ENCODE measurements around the gene KIF25. TPM values are rescaled to one million over a fixed set of nuclear protein-coding genes. Genes with fewer than 3 reads are reported as not detected.

The KIF25 gene
- total RNA-seq, 4 donors from 2014 or later = 0.28 TPM; not detected in 3

DNA sequence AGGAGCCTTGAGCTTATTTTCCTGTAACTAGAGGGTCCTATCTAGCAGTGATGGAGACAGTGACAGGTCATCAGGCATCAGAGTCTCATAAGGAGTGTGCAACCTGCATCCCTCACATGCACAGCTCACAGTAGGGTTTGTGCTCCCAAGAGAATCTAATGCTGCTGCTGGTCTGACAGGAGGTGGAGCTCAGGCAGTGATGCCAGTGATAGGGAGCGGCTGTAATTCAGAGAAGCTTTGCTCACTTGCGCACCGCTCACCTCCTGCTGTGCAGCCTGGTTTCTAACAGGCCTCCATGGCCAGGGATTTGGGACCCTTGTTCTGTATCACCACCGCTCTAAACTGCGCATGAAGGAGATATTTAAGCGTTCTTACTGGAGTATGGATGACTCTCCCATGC is 5.3 kb downstream of the KIF25 start:
- intact Hi-C loops (cut with DNase I; ENCODE audit: low total_unique reads) = no loop called here
- no peaks in the 10 kb centered on the region for H3K4me1 ChIP-seq
- no peak for DNase-seq
- H3K27ac ChIP-seq = no peak overlapping the region
- TF ChIP-seq POLR2A (IDR thresholded peaks at IDR 0.05) = no peak
- TF ChIP-seq, protein P1, sequence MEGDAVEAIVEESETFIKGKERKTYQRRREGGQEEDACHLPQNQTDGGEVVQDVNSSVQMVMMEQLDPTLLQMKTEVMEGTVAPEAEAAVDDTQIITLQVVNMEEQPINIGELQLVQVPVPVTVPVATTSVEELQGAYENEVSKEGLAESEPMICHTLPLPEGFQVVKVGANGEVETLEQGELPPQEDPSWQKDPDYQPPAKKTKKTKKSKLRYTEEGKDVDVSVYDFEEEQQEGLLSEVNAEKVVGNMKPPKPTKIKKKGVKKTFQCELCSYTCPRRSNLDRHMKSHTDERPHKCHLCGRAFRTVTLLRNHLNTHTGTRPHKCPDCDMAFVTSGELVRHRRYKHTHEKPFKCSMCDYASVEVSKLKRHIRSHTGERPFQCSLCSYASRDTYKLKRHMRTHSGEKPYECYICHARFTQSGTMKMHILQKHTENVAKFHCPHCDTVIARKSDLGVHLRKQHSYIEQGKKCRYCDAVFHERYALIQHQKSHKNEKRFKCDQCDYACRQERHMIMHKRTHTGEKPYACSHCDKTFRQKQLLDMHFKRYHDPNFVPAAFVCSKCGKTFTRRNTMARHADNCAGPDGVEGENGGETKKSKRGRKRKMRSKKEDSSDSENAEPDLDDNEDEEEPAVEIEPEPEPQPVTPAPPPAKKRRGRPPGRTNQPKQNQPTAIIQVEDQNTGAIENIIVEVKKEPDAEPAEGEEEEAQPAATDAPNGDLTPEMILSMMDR (IDR thresholded peaks at IDR 0.05) = no peak
- no peaks in the 10 kb centered on the region for H3K27me3 ChIP-seq
- no peak overlapping the region for H3K4me3 ChIP-seq
- no peaks in the 10 kb centered on the region for H3K36me3 ChIP-seq
- no peaks in the 10 kb centered on the region for H3K9me3 ChIP-seq

DNA sequence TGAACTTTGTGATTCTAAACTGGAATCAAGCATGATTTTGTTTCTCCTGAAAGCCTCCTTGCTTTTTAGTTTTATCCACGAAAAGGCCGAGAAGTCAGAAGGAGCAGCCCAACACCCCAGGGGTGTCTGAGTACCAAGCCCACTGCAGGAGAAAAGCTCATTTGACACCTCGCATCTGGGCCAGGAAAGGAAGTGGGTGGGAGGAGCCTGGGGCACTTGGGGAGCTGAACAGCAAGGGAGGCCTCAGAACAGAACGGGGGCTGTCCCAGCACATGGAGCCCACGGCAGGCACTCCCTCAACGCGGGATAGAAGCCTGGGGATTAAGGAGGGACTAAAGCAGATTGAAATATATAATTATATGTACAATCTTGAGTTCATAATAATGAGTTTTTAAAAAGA is 6.6 kb downstream of the KIF25 start:
- Histone ChIP-seq H3K9me3 (no peaks in the 10 kb centered on the region), H3K36me3 (no peaks in the 10 kb centered on the region), H3K4me3 (no peak overlapping the region), H3K4me1 (no peaks in the 10 kb centered on the region), H3K27me3 (no peaks in the 10 kb centered on the region), H3K27ac (no peak overlapping the region)
- intact Hi-C loops (cut with DNase I; ENCODE audit: low total_unique reads) = no loop called here
- DNase-seq = no peak
- no peak for TF ChIP-seq POLR2A (IDR thresholded peaks at IDR 0.05)
- TF ChIP-seq, protein P1 (IDR thresholded peaks at IDR 0.05) = no peak

DNA sequence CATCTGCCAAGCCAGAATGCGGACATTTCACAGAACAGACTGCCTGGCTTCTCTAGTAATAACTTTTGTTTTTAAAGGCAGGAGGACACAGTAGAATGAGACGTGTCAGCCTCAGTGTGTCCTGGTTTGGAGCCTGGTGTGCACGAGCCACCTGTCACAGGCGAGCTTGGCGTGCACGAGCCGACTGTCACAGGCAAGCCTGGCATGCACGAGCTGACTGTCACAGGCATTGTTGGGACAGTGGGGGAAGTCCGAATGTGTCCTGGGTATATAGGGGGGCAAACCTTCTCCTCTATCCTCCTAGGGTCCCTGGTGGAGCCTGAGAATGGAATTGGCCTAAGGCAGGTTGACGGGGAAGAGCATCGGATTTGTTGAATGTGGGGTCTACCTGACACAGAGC is 7.5 kb downstream of the KIF25 start:
- intact Hi-C loops (cut with DNase I; ENCODE audit: low total_unique reads) = no loop called here
- no peaks in the 10 kb centered on the region for H3K9me3 ChIP-seq
- H3K4me1 ChIP-seq = no peaks in the 10 kb centered on the region
- H3K4me3 ChIP-seq = no peak overlapping the region
- TF ChIP-seq POLR2A (IDR thresholded peaks at IDR 0.05) = no peak
- TF ChIP-seq, protein P1 (IDR thresholded peaks at IDR 0.05) = no peak
- DNase-seq = no peak
- H3K27me3 ChIP-seq = no peaks in the 10 kb centered on the region
- H3K27ac ChIP-seq = no peak overlapping the region
- H3K36me3 ChIP-seq = no peaks in the 10 kb centered on the region

DNA sequence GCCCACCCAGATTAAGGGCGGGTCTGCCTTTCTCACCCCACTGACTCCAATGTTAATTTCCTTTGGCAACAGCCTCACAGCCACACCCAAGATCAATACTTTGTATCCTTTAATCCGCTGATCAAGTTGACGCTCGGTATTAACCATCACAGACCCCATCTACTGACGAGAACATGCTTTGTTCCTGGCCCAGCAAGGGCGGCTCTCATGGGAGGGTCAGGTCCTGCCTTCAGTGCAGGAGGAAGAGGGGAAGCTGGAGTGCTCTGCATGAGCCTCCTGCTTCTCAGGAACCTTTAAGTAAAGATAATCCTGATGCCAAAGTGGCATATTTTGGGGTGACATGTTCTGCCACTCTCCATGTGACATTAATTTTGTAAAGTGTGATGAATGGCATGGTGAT is 8.3 kb downstream of the KIF25 start:
- Histone ChIP-seq H3K27ac (no peak overlapping the region), H3K9me3 (no peaks in the 10 kb centered on the region), H3K4me3 (no peak overlapping the region), H3K36me3 (no peaks in the 10 kb centered on the region), H3K27me3 (no peaks in the 10 kb centered on the region), H3K4me1 (no peaks in the 10 kb centered on the region)
- TF ChIP-seq, protein P1 (IDR thresholded peaks at IDR 0.05) = no peak
- no peak for TF ChIP-seq POLR2A (IDR thresholded peaks at IDR 0.05)
- intact Hi-C loops (cut with DNase I; ENCODE audit: low total_unique reads) = no loop called here
- no peak for DNase-seq

DNA sequence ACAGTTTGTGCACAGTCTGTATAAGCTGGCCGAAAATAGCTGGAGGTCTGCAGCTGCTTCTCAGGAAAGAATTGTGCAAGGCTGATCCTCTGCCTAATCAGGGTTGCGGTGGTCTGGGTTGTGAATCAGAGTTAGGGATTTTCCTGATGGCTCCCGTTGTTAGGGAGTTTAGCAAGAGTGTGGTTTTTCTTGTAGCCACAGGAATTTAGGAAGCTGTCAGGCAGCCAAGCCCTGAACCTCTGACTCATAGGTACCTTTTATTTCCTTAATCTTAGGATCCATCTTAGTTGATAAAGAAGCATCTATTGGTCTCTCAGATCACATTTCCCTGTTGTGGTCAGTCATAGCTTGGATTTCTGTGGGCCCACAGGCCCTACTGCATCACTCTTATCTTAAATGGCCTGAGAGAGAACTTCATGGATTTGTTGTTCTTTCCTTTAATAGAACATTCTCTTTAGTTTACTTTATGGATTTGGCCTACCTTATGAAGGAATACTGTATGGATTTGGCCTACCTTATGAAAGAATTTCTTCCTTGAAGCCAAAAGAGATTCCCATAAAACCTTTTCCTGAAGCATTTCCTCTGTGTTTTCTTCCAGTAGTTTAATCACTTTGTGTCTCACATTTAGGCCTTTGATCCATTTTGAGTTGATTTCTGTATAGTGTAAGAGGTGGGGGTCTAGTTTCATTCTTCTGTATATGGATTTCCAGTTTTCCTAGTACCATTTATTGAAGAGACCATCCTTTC is 10.3 kb downstream of the KIF25 start:
- intact Hi-C loops (cut with DNase I; ENCODE audit: low total_unique reads) = no loop called here
- TF ChIP-seq POLR2A (IDR thresholded peaks at IDR 0.05) = no peak
- TF ChIP-seq, protein P1 (IDR thresholded peaks at IDR 0.05) = no peak
- no peaks in the 10 kb centered on the region for H3K9me3 ChIP-seq
- no peaks in the 10 kb centered on the region for H3K4me1 ChIP-seq
- DNase-seq = no peak
- H3K27ac ChIP-seq = peak overlapping the region in 1 of 2 donors; percentile 9
- H3K27me3 ChIP-seq = no peaks in the 10 kb centered on the region
- no peak overlapping the region for H3K4me3 ChIP-seq
- H3K36me3 ChIP-seq = no peaks in the 10 kb centered on the region

Data from uterus (tissue), 4 donors.